ENCODE measurements around the gene CBX8. TPM values are rescaled to one million over a fixed set of nuclear protein-coding genes. Genes with fewer than 3 reads are reported as not detected.
A peak's percentile ranks its signal among the peaks of the same experiment; 100 is the strongest.

CBX8 gene
- total RNA-seq, 1 donor from 2014 or later, result 4.9 TPM

- peak; percentile 76 for TF ChIP-seq CTCF (IDR thresholded peaks at IDR 0.05)
- Histone ChIP-seq H3K9me3 (no peaks in the 10 kb centered on the region), H3K27ac (peak within 1 kb of the TSS; percentile 91), H3K4me3 (peak within 1 kb of the TSS; percentile 73), H3K4me1 (peaks cover 53% of the 10 kb centered on the region), H3K36me3 (peaks cover 9% of the 10 kb centered on the region), H3K27me3 (peaks cover 38% of the 10 kb centered on the region)
- DNase-seq, result peak; percentile 98
- intact Hi-C loops (cut with DNase I), result loop anchor here (5.0 kb wide), 1 partner anchor 32 kb away; no protein-coding TSS in a partner anchor
- peak; percentile 84 for ATAC-seq
Observed at GRCh38 chr17:79839356-79840268, 42.7 kb upstream of the CBX8 start, which contains the start of gene CBX4. TSS of gene CBX4 (minus strand) at chr17:79839440. CDS start at chr17:79839251, 189 bp downstream.

- H3K4me3 ChIP-seq, result peak overlapping the region; percentile 73
- H3K4me1 ChIP-seq, result peaks cover 48% of the 10 kb centered on the region
- H3K36me3 ChIP-seq, result peaks cover 16% of the 10 kb centered on the region
- peak; percentile 82 for DNase-seq
- TF ChIP-seq CTCF (IDR thresholded peaks at IDR 0.05), result peak; percentile 13
- peak overlapping the region; percentile 91 for H3K27ac ChIP-seq
- no peaks in the 10 kb centered on the region for H3K9me3 ChIP-seq
- ATAC-seq, result peak; percentile 1
- intact Hi-C loops (cut with DNase I), result no loop called here
- peaks cover 37% of the 10 kb centered on the region for H3K27me3 ChIP-seq
Observed at GRCh38 chr17:79838522-79839274, 41.8 kb upstream of the CBX8 start.

- Histone ChIP-seq H3K27ac (peak overlapping the region; percentile 91), H3K36me3 (peaks cover 22% of the 10 kb centered on the region), H3K4me1 (peaks cover 48% of the 10 kb centered on the region), H3K4me3 (peak overlapping the region; percentile 73), H3K9me3 (no peaks in the 10 kb centered on the region), H3K27me3 (peaks cover 30% of the 10 kb centered on the region)
- DNase-seq, result no peak
- intact Hi-C loops (cut with DNase I), result no loop called here
- ATAC-seq, result no peak
- no peak for TF ChIP-seq CTCF (IDR thresholded peaks at IDR 0.05)
Observed at GRCh38 chr17:79837888-79838521, 41.1 kb upstream of the CBX8 start.

GRCh38 chr17:79836972-79837887 lies 40.4 kb upstream of the CBX8 start:
- TF ChIP-seq CTCF (IDR thresholded peaks at IDR 0.05), result peak; percentile 19
- DNase-seq (peak; percentile 95), ATAC-seq (peak; percentile 55)
- Histone ChIP-seq H3K4me1 (peaks cover 48% of the 10 kb centered on the region), H3K9me3 (no peaks in the 10 kb centered on the region), H3K27me3 (peaks cover 22% of the 10 kb centered on the region), H3K4me3 (peak overlapping the region; percentile 73), H3K27ac (peak overlapping the region; percentile 91), H3K36me3 (peaks cover 22% of the 10 kb centered on the region)
- intact Hi-C loops (cut with DNase I), result no loop called here
